Upper lobe of right lung (tissue), 1 donor: Measurements from ENCODE around the gene PACRG. TPM values are rescaled to one million over a fixed set of nuclear protein-coding genes. Genes with fewer than 3 reads are reported as not detected.

ENCODE experiments used
- ATAC-seq: fragments of 200-7000 bp; cut with Tn5 transposase; one replicate; pipeline ENCODE4 v1.9.1; 2020; ENCODE audit warnings: mild to moderate bottlenecking, moderate library complexity
- DNase-seq: peaks from one replicate; pipeline ENCODE4 v3.0.0-alpha.2; 2020
- H3K27ac ChIP-seq: fragments of 200-600 bp; one replicate; pipeline ENCODE4 v1.8.0; 2022
- H3K27me3 ChIP-seq: fragments of 200-600 bp; one replicate; pipeline ENCODE4 v1.8.0; 2022; ENCODE audit warnings: mild to moderate bottlenecking
- H3K36me3 ChIP-seq: fragments of 200-600 bp; one replicate; pipeline ENCODE4 v1.8.0; 2022
- H3K4me1 ChIP-seq: fragments of 200-600 bp; one replicate; pipeline ENCODE4 v1.8.0; 2022
- H3K4me3 ChIP-seq: fragments of 200-600 bp; one replicate; pipeline ENCODE4 v1.8.0; 2022; ENCODE audit warnings: mild to moderate bottlenecking
- H3K9me3 ChIP-seq: fragments of 200-600 bp; one replicate; pipeline ENCODE4 v1.8.0; 2022
- intact Hi-C: fragments of 100-400 bp; cut with DNase I; formaldehyde crosslinking; loops from one replicate; pipeline ENCODE4 v1.11.0; 2022
- total RNA-seq: library from RNA; stranded (reverse); fragmentation: NEBNext Ultra II Directional; extraction: Animal tissue kit (Norgen Biotek cat#: 25700); gene quantifications from one replicate; pipeline ENCODE4 v1.2.1, GENCODE V29; 2021
- TF ChIP-seq, protein P1 (sequence below): fragments of 200-600 bp; IDR thresholded peaks from one replicate; pipeline ENCODE4 v1.8.0; 2022; ENCODE audit warnings: antibody characterized with exemption
- donor health status: DM: no; HTN: yes; CAD: no; lungs with severe emphysema.

Gene PACRG
- total RNA-seq, 1 donor from 2014 or later = 1.5 TPM

DNA sequence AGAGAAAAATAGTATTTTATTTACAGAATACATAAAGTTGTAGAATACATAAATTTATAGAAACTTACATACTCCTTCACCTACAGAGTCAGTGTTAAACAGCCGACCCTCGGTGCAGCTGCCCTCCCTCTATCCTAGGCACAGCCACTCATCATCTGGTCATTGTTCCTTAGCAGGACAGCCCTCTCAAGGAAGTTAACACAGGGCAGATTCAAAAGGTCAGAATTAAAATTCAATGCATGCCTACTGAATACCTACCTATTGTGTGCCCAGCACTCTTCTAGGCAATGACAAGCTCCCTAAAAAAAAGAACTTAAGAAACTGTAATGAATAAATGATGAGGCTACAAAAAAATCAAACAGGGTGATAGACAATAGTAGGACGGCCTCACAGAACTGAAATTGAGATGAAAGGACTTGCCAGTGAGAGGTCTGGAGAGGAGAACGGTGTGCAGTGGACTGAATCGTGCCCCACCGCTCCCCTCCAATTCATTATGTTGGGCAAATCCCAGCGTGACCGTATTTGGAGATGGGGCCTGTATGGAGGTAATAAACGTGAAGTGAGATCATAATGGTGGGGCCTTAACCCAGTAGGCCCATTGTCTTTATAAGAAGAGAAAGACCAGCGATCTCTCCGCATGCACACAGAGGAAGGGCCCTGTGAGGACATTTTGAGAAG is 326.0 kb downstream of the PACRG start:
- intact Hi-C loops = no loop called here

DNA sequence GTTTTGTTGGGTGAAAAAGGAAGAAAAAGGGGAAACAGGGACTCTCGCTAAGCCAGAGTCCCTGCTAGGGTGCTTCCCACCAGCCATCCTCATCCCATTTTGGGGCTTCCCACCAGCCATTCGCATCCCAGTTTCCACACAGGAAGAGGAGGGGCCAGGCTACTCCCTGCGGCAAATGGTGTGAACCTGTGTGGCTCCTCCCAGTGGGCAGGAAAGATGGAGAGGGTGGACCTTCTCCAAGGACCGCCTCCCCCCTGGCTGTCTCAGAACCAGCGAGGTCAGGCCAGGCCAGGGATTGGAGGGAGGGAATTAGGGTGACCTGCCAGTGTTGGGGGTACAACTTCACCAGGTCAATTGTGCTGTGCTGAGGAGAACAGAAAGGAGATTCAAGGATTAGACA is 326.9 kb downstream of the PACRG start:
- no peak overlapping the region for H3K4me3 ChIP-seq
- ATAC-seq (no peak), DNase-seq (no peak)
- no peaks in the 10 kb centered on the region for H3K9me3 ChIP-seq
- H3K36me3 ChIP-seq = no peaks in the 10 kb centered on the region
- H3K4me1 ChIP-seq = no peaks in the 10 kb centered on the region
- TF ChIP-seq, protein P1, sequence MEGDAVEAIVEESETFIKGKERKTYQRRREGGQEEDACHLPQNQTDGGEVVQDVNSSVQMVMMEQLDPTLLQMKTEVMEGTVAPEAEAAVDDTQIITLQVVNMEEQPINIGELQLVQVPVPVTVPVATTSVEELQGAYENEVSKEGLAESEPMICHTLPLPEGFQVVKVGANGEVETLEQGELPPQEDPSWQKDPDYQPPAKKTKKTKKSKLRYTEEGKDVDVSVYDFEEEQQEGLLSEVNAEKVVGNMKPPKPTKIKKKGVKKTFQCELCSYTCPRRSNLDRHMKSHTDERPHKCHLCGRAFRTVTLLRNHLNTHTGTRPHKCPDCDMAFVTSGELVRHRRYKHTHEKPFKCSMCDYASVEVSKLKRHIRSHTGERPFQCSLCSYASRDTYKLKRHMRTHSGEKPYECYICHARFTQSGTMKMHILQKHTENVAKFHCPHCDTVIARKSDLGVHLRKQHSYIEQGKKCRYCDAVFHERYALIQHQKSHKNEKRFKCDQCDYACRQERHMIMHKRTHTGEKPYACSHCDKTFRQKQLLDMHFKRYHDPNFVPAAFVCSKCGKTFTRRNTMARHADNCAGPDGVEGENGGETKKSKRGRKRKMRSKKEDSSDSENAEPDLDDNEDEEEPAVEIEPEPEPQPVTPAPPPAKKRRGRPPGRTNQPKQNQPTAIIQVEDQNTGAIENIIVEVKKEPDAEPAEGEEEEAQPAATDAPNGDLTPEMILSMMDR = no peak
- H3K27ac ChIP-seq = no peak overlapping the region
- intact Hi-C loops = no loop called here
- H3K27me3 ChIP-seq = no peaks in the 10 kb centered on the region

More for the DNA sequence above, 326.0 kb downstream of the PACRG start:
- ATAC-seq (no peak), DNase-seq (no peak)
- Histone ChIP-seq H3K36me3 (no peaks in the 10 kb centered on the region), H3K4me1 (no peaks in the 10 kb centered on the region), H3K27me3 (no peaks in the 10 kb centered on the region), H3K27ac (no peak overlapping the region), H3K4me3 (no peak overlapping the region), H3K9me3 (no peaks in the 10 kb centered on the region)
- TF ChIP-seq, protein P1 = no peak

DNA sequence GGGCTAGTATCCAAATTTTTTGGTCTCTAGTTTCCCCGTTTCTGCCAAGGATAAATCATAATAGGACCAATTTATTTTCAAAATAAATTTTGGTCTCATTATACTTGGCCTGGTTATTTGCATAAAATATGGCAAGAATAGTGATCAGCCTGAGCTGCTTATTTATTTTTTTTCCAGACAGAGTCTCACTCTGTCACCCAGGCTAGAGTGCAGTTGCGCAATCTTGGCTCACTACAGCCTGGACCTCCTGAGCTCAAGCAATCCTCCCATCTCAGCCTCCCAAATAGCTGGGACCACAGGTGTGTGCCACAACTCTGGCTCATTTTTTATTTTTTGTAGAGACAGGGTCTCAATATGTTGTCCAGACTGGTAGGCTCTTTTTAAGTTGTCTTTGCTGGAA is 329.5 kb downstream of the PACRG start:
- DNase-seq = no peak
- ATAC-seq = no peak
- H3K4me3 ChIP-seq = no peak overlapping the region

DNA sequence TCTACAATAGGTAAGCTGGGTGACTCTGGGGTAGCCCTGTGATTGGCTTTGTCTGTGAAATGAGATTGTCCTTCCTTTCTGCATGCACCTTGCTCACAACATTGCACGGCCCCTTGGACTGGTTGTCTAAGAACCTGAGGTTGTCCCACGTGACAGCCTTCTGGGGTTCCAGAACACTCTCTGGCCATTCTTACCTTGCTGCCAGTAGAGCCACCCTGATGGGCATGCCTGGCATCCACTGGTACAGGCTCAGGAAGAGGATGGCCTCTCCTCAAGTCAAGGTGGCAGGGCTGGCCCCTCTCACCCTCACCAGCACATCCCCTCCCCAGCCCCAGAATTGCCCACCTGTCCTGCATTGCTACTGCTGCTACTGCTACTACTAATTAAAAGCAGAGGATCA is 335.0 kb downstream of the PACRG start:
- Histone ChIP-seq H3K4me1 (no peaks in the 10 kb centered on the region), H3K4me3 (no peak overlapping the region), H3K9me3 (no peaks in the 10 kb centered on the region), H3K27ac (no peak overlapping the region), H3K27me3 (no peaks in the 10 kb centered on the region), H3K36me3 (no peaks in the 10 kb centered on the region)
- intact Hi-C loops = no loop called here
- DNase-seq (no peak), ATAC-seq (no peak)
- TF ChIP-seq, protein P1 = no peak

More for the DNA sequence above, 329.5 kb downstream of the PACRG start:
- H3K36me3 ChIP-seq = no peaks in the 10 kb centered on the region
- H3K9me3 ChIP-seq = no peaks in the 10 kb centered on the region
- intact Hi-C loops = no loop called here
- H3K4me1 ChIP-seq = no peaks in the 10 kb centered on the region
- TF ChIP-seq, protein P1 = no peak
- H3K27ac ChIP-seq = no peak overlapping the region
- no peaks in the 10 kb centered on the region for H3K27me3 ChIP-seq

DNA sequence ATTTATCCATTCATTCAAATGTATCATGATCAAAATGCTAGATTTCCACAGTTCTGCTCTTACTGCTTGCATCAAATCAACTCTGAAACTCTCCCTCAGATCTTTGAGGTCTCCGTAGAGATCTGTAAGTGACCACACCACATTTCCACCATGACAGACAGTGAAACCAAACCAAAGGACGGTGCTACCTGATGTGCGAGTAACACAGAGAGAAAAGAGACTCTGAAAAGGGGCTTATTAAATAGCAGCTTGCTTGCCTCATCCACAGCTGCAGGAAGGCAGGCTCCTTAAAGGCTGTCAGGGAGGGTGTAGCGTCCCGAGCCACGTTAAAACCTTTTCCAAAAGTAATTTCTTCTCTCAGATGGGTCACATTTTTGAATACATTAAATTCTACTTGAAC is 335.8 kb downstream of the PACRG start:
- H3K27me3 ChIP-seq = no peaks in the 10 kb centered on the region
- DNase-seq (no peak), ATAC-seq (no peak)
- no peak overlapping the region for H3K4me3 ChIP-seq
- H3K4me1 ChIP-seq = no peaks in the 10 kb centered on the region
- no peak overlapping the region for H3K27ac ChIP-seq
- H3K36me3 ChIP-seq = no peaks in the 10 kb centered on the region
- TF ChIP-seq, protein P1 = no peak
- H3K9me3 ChIP-seq = no peaks in the 10 kb centered on the region
- intact Hi-C loops = no loop called here

DNA sequence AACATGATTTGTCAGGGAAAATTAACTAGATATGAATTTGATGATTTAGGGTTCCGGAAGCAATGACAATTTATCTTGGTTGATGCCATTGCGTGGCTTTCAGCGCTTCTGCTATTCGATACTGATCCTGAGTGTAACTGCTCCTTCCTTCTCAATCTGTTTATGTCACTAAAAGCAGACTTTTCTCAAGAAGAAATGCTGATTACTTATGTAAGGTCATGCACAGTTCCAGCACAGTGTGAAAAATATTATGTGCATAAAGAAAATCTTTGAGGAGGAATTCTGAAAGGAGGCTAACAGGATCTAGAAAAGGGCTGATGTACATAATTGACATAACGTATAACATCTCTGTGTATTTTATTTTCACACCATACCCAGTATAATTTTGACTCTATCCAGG is 336.6 kb downstream of the PACRG start:
- Histone ChIP-seq H3K4me3 (no peak overlapping the region), H3K9me3 (no peaks in the 10 kb centered on the region), H3K27ac (no peak overlapping the region), H3K36me3 (no peaks in the 10 kb centered on the region), H3K27me3 (no peaks in the 10 kb centered on the region), H3K4me1 (no peaks in the 10 kb centered on the region)
- intact Hi-C loops = no loop called here
- no peak for DNase-seq
- TF ChIP-seq, protein P1 = no peak
- ATAC-seq = no peak
